GM12878 (cell line): ENCODE measurements around the gene GALNT6. TPM values are rescaled to one million over a fixed set of nuclear protein-coding genes. Genes with fewer than 3 reads are reported as not detected.
A peak's percentile ranks its signal among the peaks of the same experiment; 100 is the strongest.

Experiments
- MLLT1 ChIP-seq: fragments of 450-650 bp; IDR thresholded peaks from 2 replicates; pipeline ENCODE4 v1.6.1; 2016; ENCODE audit warnings: mild to moderate bottlenecking
- RUNX3 ChIP-seq: IDR thresholded peaks from 2 replicates; pipeline ENCODE4 v1.6.1; 2012; ENCODE audit warnings: low read length, inconsistent platforms
- SP1 ChIP-seq: IDR thresholded peaks from one replicate; pipeline ENCODE4 v1.6.1; 2011; ENCODE audit warnings: low read depth, low read length
- SPI1 ChIP-seq: IDR thresholded peaks from 2 replicates; pipeline ENCODE4 v1.6.1; 2011; ENCODE audit warnings: low read depth, mild to moderate bottlenecking, low read length, moderate library complexity, borderline replicate concordance; ENCODE audit not compliant: insufficient read depth
- ZNF687 ChIP-seq: fragments of 450-650 bp; IDR thresholded peaks from 2 replicates; pipeline ENCODE4 v1.6.1; 2017; ENCODE audit warnings: mild to moderate bottlenecking, moderate library complexity
- polyA plus RNA-seq, 11 experiments: library from polyadenylated mRNA; depleted of rRNA in 4 of 11; unstranded in 6 of 11; stranded (reverse) in 5 of 11; fragments of >200 nt; fragmentation: Nextera tagmentation in 4 of 11; fragmentation: Illumina TruSeq in 1 of 11; extraction: Ambion mirVana in 4 of 11; extraction: Trizol in 1 of 11; gene quantifications; 1 replicate in 1 of 11; 2 replicates in 10 of 11; pipeline versions ENCODE4 v1.2.1 to v1.2.3, GENCODE V29; 2011 to 2016; ENCODE audit warnings: inconsistent platforms in 2 of 11, missing spikeins in 2 of 11, low read depth in 1 of 11
- total RNA-seq, 4 experiments: library from RNA; depleted of rRNA in 3 of 4; stranded (reverse); fragments of >200 nt in 3 of 4; fragmentation: Illumina TruSeq in 1 of 4; extraction: Trizol in 1 of 4; gene quantifications; 2 replicates each; pipeline versions ENCODE4 v1.2.1 to v1.2.3, GENCODE V29; 2013 to 2021

GALNT6 gene
- total and polyA plus RNA-seq, 10 of the 15 experiments (the other 5 are each of a cell fraction or from before 2014, with no cell fraction given), result 6.6 to 40.4 (median 23.7) TPM

- TF ChIP-seq MLLT1 (peak; percentile 58), SPI1 (peak; percentile 87), SP1 (peak; percentile 32), RUNX3 (peak; percentile 88), ZNF687 (no peak)
Measured at GRCh38 chr12:51326698-51327439, 64.3 kb downstream of the GALNT6 start (continued).
